Stimulated activated CD4-positive, alpha-beta T cell treated with anti-CD3 and anti-CD28 coated beads, Interleukin-12 subunit alpha, Interleukin-12 subunit beta, amount 100 ng/mL, for 24 hours (primary cell): ENCODE results near the gene VGLL1.

ENCODE experiments used
- DNase-seq, 2 experiments: peaks; one replicate each; pipeline ENCODE4 v3.0.0-alpha.2; 2020; ENCODE audit warnings: low read depth in 2 of 2

VGLL1 gene

GRCh38 chrX:136531951-136532350 is at the start of gene VGLL1:
TSS of gene VGLL1 (plus strand) at chrX:136532215. CDS start at chrX:136536021, 3,806 bp downstream.
- DNase-seq, result no peak

- no peak for DNase-seq
Observed at GRCh38 chrX:136487647-136488046, 44.4 kb upstream of the VGLL1 start, which contains the start of gene BRS3. TSS of gene BRS3 (plus strand) at chrX:136487947. CDS start at chrX:136488115, 168 bp downstream.

GRCh38 chrX:136488706-136489105 is 43.3 kb upstream of the VGLL1 start:
- DNase-seq, result no peak

GRCh38 chrX:136491832-136492231 is 40.2 kb upstream of the VGLL1 start:
- no peak for DNase-seq

GRCh38 chrX:136493011-136493410 is 39.0 kb upstream of the VGLL1 start:
- no peak for DNase-seq

- no peak for DNase-seq
Observed at GRCh38 chrX:136495043-136495442, 37.0 kb upstream of the VGLL1 start.

- no peak for DNase-seq
Observed at GRCh38 chrX:136496186-136496763, 35.7 kb upstream of the VGLL1 start.

- peak; percentile 67 to 79 for DNase-seq
Observed at GRCh38 chrX:136496764-136497555, 35.1 kb upstream of the VGLL1 start.

GRCh38 chrX:136497556-136498052 is 34.4 kb upstream of the VGLL1 start, which contains the start of gene HTATSF1:
TSS of gene HTATSF1 (plus strand) at chrX:136497592. CDS start at chrX:136497685, 93 bp downstream.
- no peak for DNase-seq

- no peak for DNase-seq
Observed at GRCh38 chrX:136519069-136519468, 12.9 kb upstream of the VGLL1 start.

- DNase-seq, result no peak
Observed at GRCh38 chrX:136523770-136524169, 8.2 kb upstream of the VGLL1 start.

GRCh38 chrX:136525738-136526606 is 6.0 kb upstream of the VGLL1 start:
- DNase-seq, result no peak

GRCh38 chrX:136528645-136529315 is 3.2 kb upstream of the VGLL1 start:
- DNase-seq, result no peak

- no peak for DNase-seq
Observed at GRCh38 chrX:136529795-136530194, 2.2 kb upstream of the VGLL1 start.

- DNase-seq, result no peak
Observed at GRCh38 chrX:136534131-136534530, 2.1 kb downstream of the VGLL1 start.

- no peak for DNase-seq
Observed at GRCh38 chrX:136538811-136539210, 6.8 kb downstream of the VGLL1 start.

- no peak for DNase-seq
Observed at GRCh38 chrX:136540226-136540625, 8.2 kb downstream of the VGLL1 start.

GRCh38 chrX:136541294-136541693 is 9.3 kb downstream of the VGLL1 start:
- DNase-seq, result no peak

- no peak for DNase-seq
Observed at GRCh38 chrX:136542281-136542680, 10.3 kb downstream of the VGLL1 start.

GRCh38 chrX:136546371-136546781 is 14.4 kb downstream of the VGLL1 start:
- DNase-seq, result no peak

- no peak for DNase-seq
Observed at GRCh38 chrX:136549226-136549625, 17.2 kb downstream of the VGLL1 start.
